ENCODE data around the gene NPR1.
"Not testable (repeated sequence)": the region's sequence is repeated elsewhere in the genome, so short reads cannot be mapped to it uniquely, and the experiment has no call there.

NPR1 gene

DNA sequence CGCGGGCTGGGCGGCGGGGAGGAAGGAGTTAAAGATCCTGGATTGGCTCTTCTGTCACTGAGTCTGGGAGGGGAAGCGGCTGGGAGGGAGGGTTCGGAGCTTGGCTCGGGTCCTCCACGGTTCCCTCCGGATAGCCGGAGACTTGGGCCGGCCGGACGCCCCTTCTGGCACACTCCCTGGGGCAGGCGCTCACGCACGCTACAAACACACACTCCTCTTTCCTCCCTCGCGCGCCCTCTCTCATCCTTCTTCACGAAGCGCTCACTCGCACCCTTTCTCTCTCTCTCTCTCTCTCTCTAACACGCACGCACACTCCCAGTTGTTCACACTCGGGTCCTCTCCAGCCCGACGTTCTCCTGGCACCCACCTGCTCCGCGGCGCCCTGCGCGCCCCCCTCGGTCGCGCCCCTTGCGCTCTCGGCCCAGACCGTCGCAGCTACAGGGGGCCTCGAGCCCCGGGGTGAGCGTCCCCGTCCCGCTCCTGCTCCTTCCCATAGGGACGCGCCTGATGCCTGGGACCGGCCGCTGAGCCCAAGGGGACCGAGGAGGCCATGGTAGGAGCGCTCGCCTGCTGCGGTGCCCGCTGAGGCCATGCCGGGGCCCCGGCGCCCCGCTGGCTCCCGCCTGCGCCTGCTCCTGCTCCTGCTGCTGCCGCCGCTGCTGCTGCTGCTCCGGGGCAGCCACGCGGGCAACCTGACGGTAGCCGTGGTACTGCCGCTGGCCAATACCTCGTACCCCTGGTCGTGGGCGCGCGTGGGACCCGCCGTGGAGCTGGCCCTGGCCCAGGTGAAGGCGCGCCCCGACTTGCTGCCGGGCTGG is at the start of gene NPR1:
Gene NPR1 (plus strand): TSS at position 170 of the 818 bp plus-strand sequence. CDS start 421 bp downstream, at position 591.
- no peak for DNase-seq

DNA sequence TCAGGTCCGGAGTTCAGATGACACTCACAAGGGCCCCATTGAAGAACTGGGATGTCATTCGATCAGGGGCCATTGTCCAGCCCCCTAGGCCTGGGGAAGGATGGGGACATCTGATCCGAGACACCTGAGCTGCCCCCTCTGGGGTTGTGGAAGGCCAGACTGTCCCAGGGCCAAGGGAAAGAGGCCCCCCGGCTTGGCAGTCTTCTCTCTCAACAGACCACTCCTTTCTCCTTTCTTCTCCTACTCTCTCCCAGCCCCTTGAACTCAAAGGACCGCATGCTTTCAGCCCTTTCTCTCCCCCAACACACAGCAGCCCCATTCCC is 49.2 kb upstream of the NPR1 start:
- DNase-seq, result no peak

DNA sequence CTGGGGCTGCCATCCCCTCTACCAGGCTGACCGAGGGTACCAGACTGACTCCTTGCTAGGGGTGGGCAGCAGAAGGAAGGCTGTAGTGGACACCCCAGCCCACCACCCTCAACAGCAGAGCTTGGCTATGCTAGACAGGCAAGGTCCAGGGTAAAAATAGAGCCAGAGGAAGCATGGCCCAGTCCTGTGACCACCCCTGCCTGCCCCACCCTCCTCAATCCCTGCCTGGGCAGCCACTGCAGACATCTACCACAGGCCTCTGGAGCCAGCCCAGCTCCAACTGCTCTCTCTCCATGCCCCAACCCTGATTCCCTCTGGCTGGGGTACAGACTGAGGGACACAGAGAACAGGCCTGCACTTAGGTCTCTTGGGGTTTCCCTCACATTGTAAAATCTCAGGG is 48.5 kb upstream of the NPR1 start:
- no peak for DNase-seq

DNA sequence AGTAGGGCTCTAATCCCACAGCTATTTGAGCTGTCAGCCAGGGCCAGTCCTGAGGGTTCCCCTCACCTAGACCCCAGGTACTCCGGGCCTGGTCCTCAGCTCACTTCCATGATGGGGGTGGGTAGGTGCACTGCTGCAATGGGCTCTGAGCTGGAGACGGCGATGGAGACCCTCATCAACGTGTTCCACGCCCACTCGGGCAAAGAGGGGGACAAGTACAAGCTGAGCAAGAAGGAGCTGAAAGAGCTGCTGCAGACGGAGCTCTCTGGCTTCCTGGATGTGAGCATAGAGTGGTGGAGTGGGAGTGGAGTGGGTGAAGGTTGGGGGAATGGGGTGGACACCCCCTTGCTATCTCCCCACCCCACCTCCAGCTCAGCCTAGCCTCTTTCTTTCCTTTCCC is 48.1 kb upstream of the NPR1 start:
- DNase-seq, result no peak

DNA sequence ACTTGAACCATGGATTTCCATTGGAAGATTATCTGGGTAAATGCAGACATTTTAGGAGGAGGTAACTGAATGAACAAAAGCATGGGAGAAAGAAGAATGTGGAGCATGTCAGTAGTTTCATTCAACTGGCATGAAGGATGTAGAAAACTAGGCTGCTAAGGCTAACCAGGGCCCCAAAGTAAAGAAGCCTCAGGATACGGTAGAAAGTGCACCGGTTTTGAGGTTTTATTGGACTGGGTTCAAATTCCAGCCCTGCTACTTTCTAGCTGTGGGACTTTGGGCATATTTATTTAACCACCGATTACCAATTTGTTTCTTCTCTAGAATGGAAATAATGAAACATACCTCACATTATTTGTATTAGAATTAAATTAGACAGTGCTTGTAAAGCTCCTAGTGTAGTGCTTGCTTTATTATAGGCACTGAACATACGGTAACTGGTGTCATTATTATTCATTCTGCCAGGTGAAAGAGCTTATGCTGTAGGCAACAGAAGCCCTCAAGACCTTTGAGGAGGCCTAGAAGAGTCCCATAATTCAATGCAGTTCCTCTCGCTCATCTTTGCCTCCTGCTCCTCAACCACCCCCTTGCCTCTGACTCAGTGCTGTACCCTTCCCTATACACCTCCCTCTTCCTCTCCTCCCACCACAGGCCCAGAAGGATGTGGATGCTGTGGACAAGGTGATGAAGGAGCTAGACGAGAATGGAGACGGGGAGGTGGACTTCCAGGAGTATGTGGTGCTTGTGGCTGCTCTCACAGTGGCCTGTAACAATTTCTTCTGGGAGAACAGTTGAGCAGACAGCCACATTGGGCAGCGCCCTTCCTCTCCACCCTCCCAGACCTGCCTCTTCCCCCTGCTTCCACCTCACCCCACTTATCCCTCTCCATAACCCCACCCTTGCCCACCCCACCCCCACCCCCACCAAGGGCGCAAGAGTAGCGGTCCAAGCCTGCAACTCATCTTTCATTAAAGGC is 47.2 kb upstream of the NPR1 start:
- DNase-seq, result no peak

DNA sequence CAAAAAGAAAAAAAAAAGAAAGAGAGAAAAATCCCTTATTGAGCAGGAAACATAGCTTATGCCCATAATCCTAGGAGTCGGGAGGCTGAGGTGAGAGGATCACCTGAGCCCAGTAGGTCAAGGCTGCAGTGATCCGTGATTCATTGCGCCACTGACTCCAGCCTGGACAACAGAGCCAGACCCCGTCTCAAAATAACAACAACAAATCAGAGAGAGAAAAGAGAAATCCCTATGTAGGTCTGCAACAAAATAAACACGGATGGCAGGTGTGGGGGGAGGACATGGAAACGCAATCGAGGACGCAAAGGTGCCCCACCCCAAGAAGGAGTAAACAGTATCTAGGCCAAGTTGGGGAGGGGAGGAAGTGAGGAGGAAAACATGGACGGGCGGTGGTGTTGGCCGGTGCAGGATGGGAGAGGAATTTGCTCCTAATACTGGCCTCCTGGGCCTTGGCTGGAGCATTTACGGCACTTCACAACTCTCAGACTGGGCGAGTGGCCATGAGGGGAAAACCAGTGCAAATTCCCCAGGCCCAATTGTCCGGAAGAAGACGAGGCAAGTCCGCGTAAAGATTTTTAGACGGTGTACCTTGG is 45.2 kb upstream of the NPR1 start:
- DNase-seq, result no peak

DNA sequence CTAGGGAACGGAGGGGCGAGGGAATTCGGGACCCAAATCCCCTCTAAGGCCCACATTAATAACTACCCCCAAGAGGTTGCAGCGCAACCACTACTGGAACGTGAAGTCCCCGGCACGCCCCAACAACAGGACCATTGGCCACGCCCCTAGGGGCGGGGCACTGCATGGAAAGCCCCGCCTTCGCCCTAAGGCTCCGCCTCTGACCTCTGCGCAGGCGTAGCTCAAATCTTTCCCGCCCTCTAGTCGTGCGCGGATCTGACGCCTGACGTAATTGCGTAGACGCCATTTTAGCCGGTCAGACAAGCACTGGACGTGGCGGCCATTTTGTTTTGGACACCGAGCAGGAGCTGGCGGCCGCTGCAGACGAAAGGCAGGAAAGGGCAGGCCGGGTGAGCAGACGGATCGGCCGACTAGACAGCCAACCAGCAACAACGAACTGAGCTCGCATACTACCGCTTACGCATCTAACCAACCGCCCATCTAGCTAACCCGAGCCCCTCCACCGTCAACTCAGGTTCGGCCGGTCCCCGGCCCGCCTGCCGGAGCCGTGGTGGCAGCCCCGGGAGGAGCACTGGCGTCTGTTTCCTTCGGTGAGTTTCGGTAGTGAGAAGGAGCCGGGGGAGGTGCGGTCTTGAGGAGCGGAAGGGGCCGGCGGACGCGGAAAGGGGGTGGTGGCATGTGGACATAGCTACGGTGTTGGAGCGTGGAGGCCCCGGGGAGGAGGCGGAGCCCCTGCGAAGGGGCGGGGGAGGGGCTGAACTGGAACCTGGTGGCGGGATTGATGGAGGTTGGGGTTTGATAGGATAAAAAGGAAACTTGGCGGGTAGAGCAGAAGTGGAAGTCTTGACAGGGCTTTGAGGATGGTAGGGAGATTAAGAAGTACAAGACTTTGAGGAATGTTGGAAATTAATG is 44.5 kb upstream of the NPR1 start, which contains the start of gene CHTOP:
Gene CHTOP (plus strand): TSS at position 313 of the 912 bp plus-strand sequence. CDS start 2,523 bp downstream, outside the sequence.
- DNase-seq, result peak; percentile 98 to 100

DNA sequence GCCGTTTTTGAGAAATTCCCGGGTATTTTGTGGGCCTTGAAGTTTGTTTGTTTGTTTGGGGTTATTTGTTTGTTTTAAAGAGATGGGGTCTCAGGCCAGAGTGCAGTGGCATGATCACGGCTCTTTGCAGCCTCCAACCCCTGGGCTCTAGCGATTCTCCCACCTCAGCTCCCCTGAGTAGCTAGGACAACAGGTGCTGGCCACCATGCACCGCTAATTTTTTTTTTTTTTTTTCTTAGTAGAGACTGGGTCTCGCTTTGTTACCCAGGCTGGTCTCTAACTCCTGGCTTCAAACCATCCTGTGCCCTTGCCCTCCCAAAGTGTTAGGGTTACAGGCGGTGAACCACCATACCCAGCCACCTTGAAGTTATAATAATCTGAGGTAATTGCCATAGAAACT is 42.6 kb upstream of the NPR1 start:
- no peak for DNase-seq

DNA sequence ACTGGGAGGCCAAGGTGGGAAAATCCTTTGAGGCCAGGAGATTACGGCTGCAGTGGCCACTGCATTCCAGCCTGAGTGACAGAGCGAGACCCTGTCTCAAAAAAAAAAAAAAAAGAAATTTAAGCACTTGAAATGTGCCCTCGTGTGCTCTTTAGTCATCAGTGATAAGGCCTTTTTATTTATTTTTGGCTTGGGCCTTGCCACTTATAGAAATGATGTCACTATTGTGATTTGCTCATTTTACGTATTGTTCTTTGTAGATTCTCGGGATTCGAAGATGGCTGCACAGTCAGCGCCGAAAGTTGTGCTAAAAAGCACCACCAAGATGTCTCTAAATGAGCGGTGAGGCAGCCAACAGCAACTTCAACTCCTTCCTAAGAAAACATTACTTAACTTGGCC is 42.2 kb upstream of the NPR1 start:
- no peak for DNase-seq

DNA sequence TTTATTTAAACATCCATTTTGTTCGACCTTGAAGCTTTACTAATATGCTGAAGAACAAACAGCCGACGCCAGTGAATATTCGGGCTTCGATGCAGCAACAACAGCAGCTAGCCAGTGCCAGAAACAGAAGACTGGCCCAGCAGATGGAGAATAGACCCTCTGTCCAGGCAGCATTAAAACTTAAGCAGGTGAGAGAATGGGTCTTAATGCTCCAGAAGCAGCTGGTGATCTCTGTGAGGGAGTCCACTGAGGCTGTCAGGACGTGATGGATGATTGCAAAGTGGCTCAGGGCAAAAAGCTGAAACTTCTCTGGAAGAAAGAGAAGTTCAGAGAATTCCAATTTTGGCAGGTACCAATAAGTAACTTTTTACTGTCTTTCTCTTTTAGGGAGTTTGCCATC is 40.2 kb upstream of the NPR1 start:
- no peak for DNase-seq

DNA sequence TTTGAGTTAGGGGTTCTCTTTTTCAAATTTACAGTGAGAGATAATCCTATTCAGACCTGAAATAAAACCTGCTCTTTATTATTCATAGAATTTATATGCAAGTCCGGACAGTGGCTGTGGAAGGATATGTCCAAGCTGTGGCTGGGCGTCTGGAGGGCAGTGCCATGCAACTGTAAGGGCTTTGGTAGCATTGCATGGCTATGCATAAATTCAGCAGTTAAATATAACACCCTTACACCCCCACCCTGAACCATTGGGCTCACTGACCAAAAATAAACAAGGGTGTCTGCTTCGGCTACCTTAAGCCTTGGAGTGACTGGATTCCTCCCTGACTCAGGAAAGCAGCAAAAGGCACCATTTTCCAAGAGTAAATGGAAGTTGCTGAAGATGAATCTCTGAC is 39.2 kb upstream of the NPR1 start:
- DNase-seq, result no peak

DNA sequence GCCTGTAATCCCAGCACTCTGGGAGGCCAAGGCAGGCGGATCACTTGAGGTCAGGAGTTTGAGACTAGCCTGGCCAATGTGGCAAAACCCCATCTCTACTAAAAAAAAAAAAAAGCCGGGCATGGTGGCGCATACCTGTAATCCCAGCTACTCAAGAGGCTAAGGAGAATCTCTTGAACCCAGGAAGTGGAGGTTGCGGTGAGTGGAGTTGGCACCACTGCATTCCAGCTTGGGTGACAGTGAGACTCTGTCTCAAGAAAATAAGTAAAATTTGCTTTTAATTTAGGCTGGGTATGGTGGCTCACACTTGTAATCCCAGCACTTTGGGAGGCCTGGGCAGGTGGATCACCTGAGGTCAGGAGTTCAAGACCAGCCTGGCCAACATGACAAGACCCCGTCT is 38.3 kb upstream of the NPR1 start:
- DNase-seq, result not testable (repeated sequence)

DNA sequence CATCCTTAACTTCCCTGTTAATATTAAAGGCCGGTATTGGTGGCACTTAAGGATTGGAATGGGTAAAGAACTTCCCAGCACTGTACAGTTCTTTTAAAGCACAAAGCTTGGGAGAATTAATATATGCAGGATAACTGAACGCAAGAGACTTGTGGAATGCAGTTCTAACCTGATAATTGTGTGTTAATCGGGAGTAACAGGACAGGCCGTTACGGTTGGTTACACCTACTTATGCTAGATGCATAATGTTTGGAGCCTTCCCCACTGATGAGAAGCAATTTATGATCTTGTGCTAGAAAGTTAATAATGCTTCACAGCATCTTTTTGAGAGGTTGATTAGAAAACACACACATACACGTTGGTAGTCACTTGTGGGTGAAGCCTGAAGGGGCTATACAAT is 37.6 kb upstream of the NPR1 start:
- DNase-seq, result no peak

DNA sequence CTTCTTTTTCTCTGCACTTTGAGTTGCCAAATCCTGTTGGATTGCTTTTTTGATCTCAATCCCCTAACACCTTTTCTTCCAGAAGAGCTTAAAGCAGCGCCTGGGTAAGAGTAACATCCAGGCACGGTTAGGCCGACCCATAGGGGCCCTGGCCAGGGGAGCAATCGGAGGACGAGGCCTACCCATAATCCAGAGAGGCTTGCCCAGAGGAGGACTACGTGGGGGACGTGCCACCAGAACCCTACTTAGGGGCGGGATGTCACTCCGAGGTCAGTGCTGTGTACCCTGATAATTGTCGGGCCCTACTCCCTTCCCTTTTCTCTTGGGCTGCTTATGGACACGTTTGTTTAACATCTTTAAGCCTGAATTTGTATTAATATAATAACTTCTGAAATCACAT is 36.3 kb upstream of the NPR1 start:
- DNase-seq, result no peak

DNA sequence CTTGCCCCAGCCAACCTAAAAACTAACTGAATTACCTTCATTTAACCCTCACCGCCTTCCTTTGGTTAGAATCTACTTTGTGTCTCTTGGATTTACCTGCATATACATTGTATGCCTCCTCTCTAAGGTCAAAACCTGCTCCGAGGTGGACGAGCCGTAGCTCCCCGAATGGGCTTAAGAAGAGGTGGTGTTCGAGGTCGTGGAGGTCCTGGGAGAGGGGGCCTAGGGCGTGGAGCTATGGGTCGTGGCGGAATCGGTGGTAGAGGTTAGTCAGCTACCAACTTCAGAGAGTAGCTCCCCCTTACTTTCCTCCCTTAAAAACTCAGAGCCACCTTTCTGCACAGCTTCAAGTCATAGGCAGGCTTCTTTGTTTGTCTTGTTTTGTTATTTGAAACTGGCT is 35.4 kb upstream of the NPR1 start:
- no peak for DNase-seq

DNA sequence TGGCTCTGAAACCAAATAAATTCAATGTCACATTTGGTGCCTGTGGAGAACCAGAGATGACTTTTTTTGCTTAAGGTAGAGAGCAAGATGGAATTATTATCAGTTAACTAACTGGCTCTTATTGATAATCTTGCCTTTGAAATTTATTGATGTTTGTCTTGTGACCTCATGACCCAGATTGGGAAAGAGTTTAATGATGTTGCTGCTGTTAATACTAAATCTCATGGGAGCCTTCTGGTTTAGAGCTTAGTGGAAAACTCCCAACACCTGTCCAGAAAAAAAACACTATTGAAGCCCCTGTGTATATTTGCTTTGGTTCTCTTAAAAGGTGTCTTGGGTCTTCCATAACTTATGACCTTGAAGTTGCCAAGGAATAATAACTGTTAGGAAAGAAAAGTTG is 34.7 kb upstream of the NPR1 start:
- DNase-seq, result no peak

DNA sequence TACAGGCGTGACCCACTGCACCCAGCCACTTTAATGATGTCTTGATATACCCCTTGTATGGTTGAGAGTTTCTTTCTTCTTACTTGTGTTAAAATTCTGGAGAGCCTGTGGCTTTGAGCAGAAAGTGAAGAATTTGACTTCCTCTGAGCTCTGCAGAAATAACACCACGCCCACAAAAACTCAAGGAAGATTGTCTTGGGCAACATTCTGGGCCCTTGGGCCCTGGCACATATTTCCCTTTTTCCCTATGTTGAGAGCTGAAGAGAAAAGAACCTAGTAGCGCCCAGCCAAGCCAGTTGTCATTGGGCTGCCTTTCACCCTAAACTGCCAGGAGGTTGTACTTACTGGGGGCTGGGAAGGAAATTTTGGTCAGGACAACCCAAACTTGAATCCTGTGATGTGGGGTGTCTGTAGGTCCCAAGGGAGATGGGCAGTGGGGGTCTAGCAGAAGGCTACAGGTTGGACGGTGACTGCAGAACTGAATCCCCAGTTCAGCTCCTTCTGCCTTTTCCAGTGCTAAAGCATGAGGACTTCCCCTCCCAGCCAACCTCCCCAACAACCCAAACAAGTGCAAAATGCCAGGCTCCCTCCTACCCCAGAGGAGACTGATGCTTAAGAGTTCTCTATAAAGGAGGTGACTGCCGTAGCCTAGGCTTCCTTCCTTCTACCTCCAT is 31.7 kb upstream of the NPR1 start:
- DNase-seq, result peak; percentile 80 to 86

DNA sequence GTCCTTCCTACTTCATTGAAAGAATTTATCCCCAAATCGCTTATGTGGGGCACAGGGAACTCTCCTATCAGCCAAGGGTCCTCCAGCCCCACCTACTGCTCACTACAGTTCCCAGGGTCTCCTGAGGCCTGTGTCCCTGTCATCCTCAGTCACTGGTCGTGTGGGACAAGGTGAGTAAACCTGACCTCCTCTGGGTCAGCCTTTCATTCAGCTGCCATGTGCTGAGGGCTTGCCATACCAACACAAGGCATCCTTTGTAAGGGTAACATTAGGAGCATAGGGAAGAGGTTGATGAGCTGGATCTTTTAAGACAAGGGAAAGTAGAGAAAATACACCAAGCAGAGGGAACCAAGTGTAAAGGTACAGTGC is 31.2 kb upstream of the NPR1 start:
- DNase-seq, result no peak

DNA sequence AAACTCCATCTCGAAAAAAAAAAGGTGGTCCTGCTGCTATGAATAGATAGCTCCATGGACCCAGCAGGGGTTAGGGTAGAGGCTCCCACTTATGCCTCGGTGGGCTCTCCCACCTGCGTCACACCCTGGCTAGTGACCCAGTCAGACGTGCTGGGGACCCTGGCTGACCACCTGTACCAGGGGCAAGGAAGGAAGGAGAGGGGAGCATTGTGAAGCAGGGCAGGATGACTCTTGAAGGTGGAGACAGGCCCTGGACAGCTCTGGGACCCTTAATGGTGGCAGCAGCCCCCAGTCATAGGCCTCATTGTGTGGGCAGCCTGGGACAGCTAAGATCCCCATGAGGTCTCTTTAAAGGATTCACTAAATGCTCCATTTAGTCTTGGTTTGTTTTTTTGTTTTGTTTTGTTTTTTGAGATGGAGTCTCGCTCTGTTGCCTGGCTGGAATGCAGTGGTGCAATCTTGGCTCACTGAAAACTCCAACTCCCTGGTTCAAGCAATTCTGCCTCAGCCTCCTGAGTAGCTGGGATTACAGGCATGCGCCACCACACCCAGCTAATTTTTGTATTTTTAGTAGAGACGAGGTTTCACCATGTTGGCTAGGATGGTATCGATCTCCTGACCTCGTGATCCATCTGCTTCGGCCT is 30.4 kb upstream of the NPR1 start:
- no peak for DNase-seq

DNA sequence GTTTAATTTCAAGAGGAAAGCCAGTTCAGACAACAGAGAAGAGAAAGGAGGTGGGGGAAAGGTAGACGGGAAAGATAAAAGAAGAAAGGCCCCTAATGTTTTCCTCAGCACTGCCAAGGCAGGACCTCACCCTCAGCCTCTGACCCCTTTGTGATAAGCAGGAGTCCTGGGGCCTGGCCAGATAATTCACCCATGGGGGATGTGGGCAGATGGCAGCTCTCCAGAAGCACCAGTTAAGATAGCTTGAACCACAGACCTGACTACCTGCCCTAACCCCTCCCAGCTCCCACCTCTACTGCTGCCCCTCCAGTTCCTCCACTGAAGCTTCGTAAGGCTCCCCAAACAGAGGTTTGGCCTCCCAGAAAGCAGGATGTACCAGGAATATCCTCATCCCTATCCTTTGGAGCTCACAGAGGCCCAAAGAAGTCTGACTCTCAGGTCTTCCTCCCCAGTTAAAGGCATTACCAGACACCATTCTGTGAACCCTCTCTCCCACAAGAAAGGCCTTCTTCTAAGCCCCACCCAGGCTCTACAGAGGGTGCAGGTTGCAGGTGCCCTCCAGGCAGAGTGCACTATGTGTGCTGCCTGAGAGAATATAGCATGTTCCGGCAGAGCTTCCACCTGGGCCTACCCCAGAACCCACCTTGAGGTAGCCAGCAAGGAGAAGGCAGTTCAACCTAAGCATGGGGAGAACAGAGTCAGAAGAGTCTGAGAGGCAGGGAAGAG is 29.2 kb upstream of the NPR1 start:
- no peak for DNase-seq

DNA sequence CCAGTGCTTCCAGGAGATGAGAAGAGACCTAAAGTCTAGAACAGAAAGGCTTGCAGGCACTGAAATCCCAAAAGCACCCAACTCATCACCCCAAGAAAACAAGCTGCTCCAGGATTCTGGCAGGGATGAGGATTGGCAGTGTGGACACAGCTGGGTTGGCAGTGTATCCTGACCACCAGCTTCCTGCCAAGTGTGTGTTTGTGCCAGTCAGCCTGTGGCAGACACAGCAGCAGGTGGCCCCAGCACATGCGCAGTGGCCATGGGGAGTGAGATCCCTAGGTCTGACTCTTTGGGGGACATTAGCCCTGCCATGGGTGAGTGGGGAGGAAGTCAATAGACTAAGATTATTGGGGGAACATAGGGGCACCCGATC is 28.6 kb upstream of the NPR1 start:
- DNase-seq, result no peak
